ENCODE data around the gene TRIM29. TPM values are rescaled to one million over a fixed set of nuclear protein-coding genes. Genes with fewer than 3 reads are reported as not detected.

TRIM29 gene
- total and polyA plus RNA-seq, 9 of the 15 experiments (the other 6 are each of a cell fraction or from before 2014, with no cell fraction given) = 0.08 to 1.4 (median 0.42) TPM; not detected in 2

GRCh38 chr11:120067438-120068113, 70.3 kb downstream of the TRIM29 start:
- H3K4me2 ChIP-seq (ENCODE audit: insufficient read depth, low read length) = no peak overlapping the region
- no peak overlapping the region for H2AFZ ChIP-seq (ENCODE audit: low read depth, low read length)
- TF ChIP-seq HNRNPUL1 (IDR thresholded peaks at IDR 0.05; ENCODE audit: low read length) (no peak), HSF4 (CRISPR knock-in tag; IDR thresholded peaks at IDR 0.05; ENCODE audit: borderline replicate concordance) (no peak), DMBX1 (CRISPR knock-in tag; IDR thresholded peaks at IDR 0.05; ENCODE audit: borderline replicate concordance) (no peak), FOSL1 (tag; conservative IDR thresholded peaks at IDR 0.05) (no peak), SMARCB1 (IDR thresholded peaks at IDR 0.05; ENCODE audit: insufficient read length, low read depth) (no peak), JUN (IDR thresholded peaks at IDR 0.05; ENCODE audit: borderline replicate concordance, low read depth, low read length) (no peak), JUN (CRISPR knock-in tag; IDR thresholded peaks at IDR 0.05; ENCODE audit: borderline replicate concordance) (no peak), ARID3A (IDR thresholded peaks at IDR 0.05; ENCODE audit: borderline replicate concordance, low read depth, low read length) (no peak), CREB3L1 (IDR thresholded peaks at IDR 0.05; ENCODE audit: borderline replicate concordance, low read depth) (no peak), ETV6 (IDR thresholded peaks at IDR 0.05; ENCODE audit: borderline replicate concordance in 1 of 2, low read depth in 2 of 2, low read length in 1 of 2) (no peak), ETV6 (CRISPR knock-in tag; IDR thresholded peaks at IDR 0.05; ENCODE audit: borderline replicate concordance) (no peak), PML (IDR thresholded peaks at IDR 0.05; ENCODE audit: low read length) (no peak), ADNP (tag; IDR thresholded peaks at IDR 0.05) (no peak), ZNF561 (CRISPR knock-in tag; conservative IDR thresholded peaks at IDR 0.05) (no peak), YBX1 (IDR thresholded peaks at IDR 0.05) (no peak), ZNF263 (CRISPR knock-in tag; IDR thresholded peaks at IDR 0.05; ENCODE audit: borderline replicate concordance) (no peak), E2F3 (CRISPR knock-in tag; IDR thresholded peaks at IDR 0.05) (no peak), SMARCE1 (IDR thresholded peaks at IDR 0.05) (no peak)
- no TSS peak for BruUV-seq (replicated peaks)
- H4K20me1 ChIP-seq (replicated peaks; ENCODE audit: control insufficient read depth, insufficient read depth, low read length) = no peaks in the 10 kb centered on the region
- no peaks in the 10 kb centered on the region for H3K9me1 ChIP-seq (ENCODE audit: control insufficient read depth, insufficient read depth, low read length)
- intact Hi-C loops (cut with micrococcal nuclease) = no loop called here
- ChIA-PET POLR2A (interaction anchor here (0.9 kb wide), 1 partner anchor 11 kb away, joined by 3 read pairs; no protein-coding TSS in a partner anchor), CTCF (ENCODE audit: low intra/inter-chr PET ratio) (no interaction called here)
- ATAC-seq (no peak), FAIRE-seq (no peak), DNase-seq (ENCODE audit: extremely low read depth in 1 of 4, low spot score in 3 of 4) (no peak)
- H3K4me1 ChIP-seq (replicated peaks in 1 of 2; ENCODE audit: control insufficient read depth in 2 of 2, insufficient read depth in 2 of 2, low read length in 2 of 2) = no peaks in the 10 kb centered on the region
- H3K4me3 ChIP-seq = no peak overlapping the region
- in situ Hi-C loops (cut with MboI) = no loop called here
- no peak overlapping the region for H3K9ac ChIP-seq (ENCODE audit: insufficient read depth in 1 of 2, low read depth in 2 of 2, low read length in 2 of 2)
- no peaks in the 10 kb centered on the region for H3K9me3 ChIP-seq (replicated peaks; ENCODE audit: control insufficient read depth, insufficient read depth, low read depth, low read length)
- peaks cover 5 to 44% of the 10 kb centered on the region in 2 experiments; a peak in 3 of 5 replicates for H3K27me3 ChIP-seq (ENCODE audit: control insufficient read depth in 2 of 2, insufficient read depth in 2 of 2, low read length in 2 of 2)
- WGBS (ENCODE audit: insufficient coverage, low coverage, missing lambda C conversion rate) = 0% methylated on average over 8 of the region's 8 CpGs
- H3K79me2 ChIP-seq (ENCODE audit: control insufficient read depth, insufficient read depth, low read length) = no peaks in the 10 kb centered on the region
- no peaks in the 10 kb centered on the region for H3K36me3 ChIP-seq (ENCODE audit: control insufficient read depth, insufficient read depth, low read length)
- no peak overlapping the region for H3K27ac ChIP-seq (ENCODE audit: extremely low read depth, low read depth, low read length)
